GM12878 (cell line): ENCODE measurements around the gene NPR3. TPM values are rescaled to one million over a fixed set of nuclear protein-coding genes. Genes with fewer than 3 reads are reported as not detected.

Experiments
- ATAC-seq: fragments of 200-7000 bp; cut with Tn5 transposase; 3 replicates; pipeline ENCODE4 v1.9.1; 2020; ENCODE audit warnings: mild to moderate bottlenecking, moderate library complexity
- BruUV-seq: library from RNA; stranded (reverse); fragments of 400-500 nt; replicated peaks from 2 replicates; lab custom pipeline; 2021; lab: Mats Ljungman, UMichigan
- CTCF ChIA-PET: fragments of 300-600 bp; sonication (Branson Sonifier 250); formaldehyde crosslinking; extraction: SDS; loops from one replicate; lab custom pipeline; 2021; ENCODE audit warnings: inconsistent platforms; lab: Yijun Ruan, JAX
- POLR2A ChIA-PET: fragments of 350-600 bp; formaldehyde crosslinking; extraction: SDS; loops from one replicate; lab custom pipeline; 2021; ENCODE audit warnings: inconsistent platforms; lab: Charles Lee
- RAD21 ChIA-PET: fragments of 300-600 bp; sonication (Branson Sonifier 250); formaldehyde crosslinking; loops from one replicate; lab custom pipeline; 2023; ENCODE audit warnings: antibody characterized with exemption; ENCODE audit not compliant: unreplicated experiment; lab: Charles Lee
- SMC1A ChIA-PET: fragments of 300-600 bp; sonication (Branson Sonifier 250); formaldehyde crosslinking; loops from one replicate; lab custom pipeline; 2023; ENCODE audit not compliant: unreplicated experiment, uncharacterized antibody; lab: Charles Lee
- DNase-seq: peaks from one replicate; pipeline ENCODE4 v3.0.0-alpha.2; 2011; ENCODE audit warnings: low read depth, low spot score
- FAIRE-seq: peaks from 3 replicates; lab custom pipeline; 2011; peaks lifted over from hg19 to GRCh38; lab: Jason Lieb, UNC
- H2AFZ ChIP-seq: 2 replicates; pipeline ENCODE4 v1.6.0; 2011; ENCODE audit warnings: low read depth, low read length, control low read depth; ENCODE audit not compliant: control insufficient read depth
- H3K27ac ChIP-seq: 2 replicates; pipeline ENCODE4 v1.5.1; 2011; ENCODE audit warnings: control low read depth; ENCODE audit not compliant: control insufficient read depth, insufficient read depth
- H3K27me3 ChIP-seq, 2 experiments: replicated peaks in 1 of 2; 2 replicates each; pipeline versions ENCODE4 v1.6.0 to v1.6.1; 2011; ENCODE audit warnings: low read length in 1 of 2; ENCODE audit not compliant: control insufficient read depth in 2 of 2, insufficient read depth in 2 of 2
- H3K36me3 ChIP-seq, 2 experiments: 2 replicates each; pipeline ENCODE4 v1.5.1; 2011; ENCODE audit warnings: low read length in 1 of 2; ENCODE audit not compliant: control insufficient read depth in 2 of 2, insufficient read depth in 2 of 2
- H3K4me1 ChIP-seq: 2 replicates; pipeline ENCODE4 v1.6.1; 2011; ENCODE audit warnings: mild to moderate bottlenecking, low read length, moderate library complexity, mixed read lengths; ENCODE audit not compliant: control insufficient read depth, insufficient read depth
- H3K4me2 ChIP-seq: 2 replicates; pipeline ENCODE4 v1.6.0; 2011; ENCODE audit warnings: control low read depth; ENCODE audit not compliant: control insufficient read depth, insufficient read depth
- H3K4me3 ChIP-seq: fragments of 200-600 bp; sonication (generic); 2 replicates; pipeline ENCODE4 v1.5.1; 2016
- H3K79me2 ChIP-seq: 2 replicates; pipeline ENCODE4 v1.6.0; 2011; ENCODE audit warnings: low read length; ENCODE audit not compliant: control insufficient read depth, insufficient read depth
- H3K9ac ChIP-seq: 2 replicates; pipeline ENCODE4 v1.8.0; 2011; ENCODE audit warnings: low read length, control low read depth, mixed read lengths; ENCODE audit not compliant: control insufficient read depth, insufficient read depth
- H3K9me3 ChIP-seq: replicated peaks from 3 replicates; pipeline ENCODE4 v1.5.1; 2011; ENCODE audit warnings: mild to moderate bottlenecking, low read length; ENCODE audit not compliant: control insufficient read depth, insufficient read depth
- H4K20me1 ChIP-seq: 2 replicates; pipeline ENCODE4 v1.6.0; 2011; ENCODE audit not compliant: control insufficient read depth, insufficient read depth
- E4F1 ChIP-seq: fragments of 450-650 bp; IDR thresholded peaks from 2 replicates; pipeline ENCODE4 v1.6.1; 2018; ENCODE audit warnings: borderline replicate concordance, mild to moderate bottlenecking; ENCODE audit not compliant: partially characterized antibody
- ETV6 ChIP-seq, 2 experiments: fragments of 450-650 bp in 1 of 2; IDR thresholded peaks in 1 of 2; conservative IDR thresholded peaks in 1 of 2; 2 replicates each; pipeline ENCODE4 v1.6.1; 2014; ENCODE audit warnings: antibody characterized with exemption in 1 of 2, borderline replicate concordance in 1 of 2, low read depth in 1 of 2, mild to moderate bottlenecking in 1 of 2, moderate library complexity in 1 of 2
- EZH2 ChIP-seq: IDR thresholded peaks from 2 replicates; pipeline ENCODE4 v1.6.1; 2012; ENCODE audit warnings: low read depth, mild to moderate bottlenecking, control low read depth, inconsistent platforms, low read length, borderline replicate concordance; ENCODE audit not compliant: control insufficient read depth
- FOS ChIP-seq: IDR thresholded peaks from 3 replicates; pipeline ENCODE4 v1.6.1; 2011; ENCODE audit warnings: borderline replicate concordance; ENCODE audit not compliant: insufficient read length; ENCODE audit errors: extremely low read depth
- IKZF2 ChIP-seq, 2 experiments: fragments of 450-650 bp; IDR thresholded peaks; 2 replicates each; pipeline ENCODE4 v1.6.1; 2017; ENCODE audit warnings: mild to moderate bottlenecking in 2 of 2, moderate library complexity in 2 of 2
- MEF2A ChIP-seq: IDR thresholded peaks from 2 replicates; pipeline ENCODE4 v1.6.1; 2011; ENCODE audit warnings: low read depth, mild to moderate bottlenecking, low read length, moderate library complexity; ENCODE audit not compliant: insufficient read depth
- NR2C2 ChIP-seq: IDR thresholded peaks from 2 replicates; pipeline ENCODE4 v1.6.1; 2011; ENCODE audit warnings: borderline replicate concordance, low read depth; ENCODE audit not compliant: control insufficient read depth, insufficient read length
- STAT1 ChIP-seq: fragments of 450-650 bp; conservative IDR thresholded peaks from 2 replicates; pipeline ENCODE4 v1.6.1; 2014; ENCODE audit warnings: antibody characterized with exemption, mild to moderate bottlenecking
- YBX1 ChIP-seq: fragments of 450-650 bp; IDR thresholded peaks from 2 replicates; pipeline ENCODE4 v1.6.1; 2016; ENCODE audit warnings: antibody characterized with exemption
- in situ Hi-C: fragments of 300-500 bp; cut with MboI; formaldehyde crosslinking; loops from 9 replicates; pipeline ENCODE4 v1.14.3; 2018; ENCODE audit warnings: mixed read lengths
- intact Hi-C: fragments of 100-400 bp; cut with micrococcal nuclease; formaldehyde crosslinking; loops from one replicate; pipeline ENCODE4 v1.14.2; 2022; ENCODE audit not compliant: unreplicated experiment
- polyA plus RNA-seq, 11 experiments: library from polyadenylated mRNA; depleted of rRNA in 4 of 11; unstranded in 6 of 11; stranded (reverse) in 5 of 11; fragments of >200 nt; fragmentation: Nextera tagmentation in 4 of 11; fragmentation: Illumina TruSeq in 1 of 11; extraction: Ambion mirVana in 4 of 11; extraction: Trizol in 1 of 11; gene quantifications; 1 replicate in 1 of 11; 2 replicates in 10 of 11; pipeline versions ENCODE4 v1.2.1 to v1.2.3, GENCODE V29; 2011 to 2016; ENCODE audit warnings: inconsistent platforms in 2 of 11, missing spikeins in 2 of 11, low read depth in 1 of 11
- total RNA-seq, 4 experiments: library from RNA; depleted of rRNA in 3 of 4; stranded (reverse); fragments of >200 nt in 3 of 4; fragmentation: Illumina TruSeq in 1 of 4; extraction: Trizol in 1 of 4; gene quantifications; 2 replicates each; pipeline versions ENCODE4 v1.2.1 to v1.2.3, GENCODE V29; 2013 to 2021
- TF ChIP-seq, protein P1 (sequence below): IDR thresholded peaks from 2 replicates; pipeline ENCODE4 v1.6.1; 2011; ENCODE audit warnings: borderline replicate concordance, low read depth, mild to moderate bottlenecking, moderate library complexity, low read length; ENCODE audit not compliant: insufficient read depth, poor library complexity, severe bottlenecking

The NPR3 gene
- total and polyA plus RNA-seq, 10 of the 15 experiments (the other 5 are each of a cell fraction or from before 2014, with no cell fraction given), result 0.01 to 0.37 (median 0.14) TPM; not detected in 7

- no peak overlapping the region for H3K9ac ChIP-seq
- intact Hi-C loops, result loop anchor here (10.0 kb wide), 2 partner anchors 211 to 481 kb away; no protein-coding TSS in a partner anchor
- H3K4me3 ChIP-seq, result no peak overlapping the region
- no TSS peak for BruUV-seq
- H2AFZ ChIP-seq, result no peak overlapping the region
- H3K9me3 ChIP-seq, result no peaks in the 10 kb centered on the region
- no peak overlapping the region for H3K27ac ChIP-seq
- peaks cover under 1 to 3% of the 10 kb centered on the region in 2 experiments; a peak in 2 of 4 replicates for H3K27me3 ChIP-seq
- H4K20me1 ChIP-seq, result no peaks in the 10 kb centered on the region
- CTCF ChIA-PET, result no interaction called here
- no peaks in the 10 kb centered on the region for H3K79me2 ChIP-seq
- ATAC-seq (no peak), DNase-seq (no peak), FAIRE-seq (no peak)
- in situ Hi-C loops, result no loop called here
- H3K4me1 ChIP-seq, result no peaks in the 10 kb centered on the region
- SMC1A ChIA-PET, result no interaction called here
- no peak overlapping the region for H3K4me2 ChIP-seq
- H3K36me3 ChIP-seq, result no peaks in the 10 kb centered on the region
- POLR2A ChIA-PET, result no interaction called here
- RAD21 ChIA-PET, result no interaction called here
- TF ChIP-seq STAT1 (no peak), MEF2A (no peak), ETV6 (conservative IDR thresholded peaks at IDR 0.05 in 1 of 2, IDR thresholded peaks at IDR 0.05 in 1 of 2; ENCODE audit: borderline replicate concordance in 1 of 2, low read depth in 1 of 2) (no peak), EZH2 (no peak), FOS (no peak), YBX1 (no peak), NR2C2 (no peak), IKZF2 (IDR thresholded peaks at IDR 0.05) (no peak), E4F1 (no peak)
- TF ChIP-seq, protein P1, sequence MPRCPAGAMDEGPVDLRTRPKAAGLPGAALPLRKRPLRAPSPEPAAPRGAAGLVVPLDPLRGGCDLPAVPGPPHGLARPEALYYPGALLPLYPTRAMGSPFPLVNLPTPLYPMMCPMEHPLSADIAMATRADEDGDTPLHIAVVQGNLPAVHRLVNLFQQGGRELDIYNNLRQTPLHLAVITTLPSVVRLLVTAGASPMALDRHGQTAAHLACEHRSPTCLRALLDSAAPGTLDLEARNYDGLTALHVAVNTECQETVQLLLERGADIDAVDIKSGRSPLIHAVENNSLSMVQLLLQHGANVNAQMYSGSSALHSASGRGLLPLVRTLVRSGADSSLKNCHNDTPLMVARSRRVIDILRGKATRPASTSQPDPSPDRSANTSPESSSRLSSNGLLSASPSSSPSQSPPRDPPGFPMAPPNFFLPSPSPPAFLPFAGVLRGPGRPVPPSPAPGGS, result no peak
Observed at GRCh38 chr5:32703957-32704356, 7.2 kb upstream of the NPR3 start.
